Esophagus squamous epithelium (tissue), 4 donors: ENCODE measurements around the gene MYO16.

Source experiments
- POLR2A ChIP-seq, 4 donors: fragments of 450-650 bp; IDR thresholded peaks; one replicate each; pipeline ENCODE4 v1.6.1; 2017; ENCODE audit warnings: antibody characterized with exemption in 4 of 4, mild to moderate bottlenecking in 4 of 4, moderate library complexity in 3 of 4
- TF ChIP-seq, protein P1 (sequence below), 6 experiments: fragments of 450-650 bp in 4 of 6; fragments of 200-600 bp in 2 of 6; sonication (generic) in 2 of 6; IDR thresholded peaks; one replicate each; pipeline ENCODE4 v1.5.1; 2016 to 2019; ENCODE audit warnings: antibody characterized with exemption in 6 of 6, mild to moderate bottlenecking in 4 of 6, moderate library complexity in 4 of 6

DNA sequence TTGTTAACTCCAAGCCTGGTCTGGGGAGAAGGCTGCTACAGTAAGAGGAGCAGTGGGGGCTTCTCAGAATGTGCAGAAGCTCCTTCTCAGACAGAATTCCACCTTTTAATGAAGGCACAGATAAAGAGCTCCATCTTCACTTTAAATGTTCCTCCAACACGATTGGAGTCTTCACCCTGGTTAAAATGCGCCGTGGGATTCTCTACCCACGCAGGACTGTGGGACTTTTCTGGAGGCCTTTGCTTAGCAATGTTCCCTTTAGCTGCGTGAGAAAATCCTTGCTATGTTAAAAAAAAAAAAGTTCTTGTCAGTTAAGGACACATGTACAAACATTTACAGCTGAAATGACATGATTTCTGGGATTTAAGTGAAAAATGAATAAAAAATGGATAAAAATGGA lies 546.3 kb downstream of the MYO16 start:
- TF ChIP-seq, protein P1, sequence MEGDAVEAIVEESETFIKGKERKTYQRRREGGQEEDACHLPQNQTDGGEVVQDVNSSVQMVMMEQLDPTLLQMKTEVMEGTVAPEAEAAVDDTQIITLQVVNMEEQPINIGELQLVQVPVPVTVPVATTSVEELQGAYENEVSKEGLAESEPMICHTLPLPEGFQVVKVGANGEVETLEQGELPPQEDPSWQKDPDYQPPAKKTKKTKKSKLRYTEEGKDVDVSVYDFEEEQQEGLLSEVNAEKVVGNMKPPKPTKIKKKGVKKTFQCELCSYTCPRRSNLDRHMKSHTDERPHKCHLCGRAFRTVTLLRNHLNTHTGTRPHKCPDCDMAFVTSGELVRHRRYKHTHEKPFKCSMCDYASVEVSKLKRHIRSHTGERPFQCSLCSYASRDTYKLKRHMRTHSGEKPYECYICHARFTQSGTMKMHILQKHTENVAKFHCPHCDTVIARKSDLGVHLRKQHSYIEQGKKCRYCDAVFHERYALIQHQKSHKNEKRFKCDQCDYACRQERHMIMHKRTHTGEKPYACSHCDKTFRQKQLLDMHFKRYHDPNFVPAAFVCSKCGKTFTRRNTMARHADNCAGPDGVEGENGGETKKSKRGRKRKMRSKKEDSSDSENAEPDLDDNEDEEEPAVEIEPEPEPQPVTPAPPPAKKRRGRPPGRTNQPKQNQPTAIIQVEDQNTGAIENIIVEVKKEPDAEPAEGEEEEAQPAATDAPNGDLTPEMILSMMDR (IDR thresholded peaks at IDR 0.05) = no peak
- no peak for TF ChIP-seq POLR2A (IDR thresholded peaks at IDR 0.05)
